PC-9 (cell line): ENCODE measurements around the gene NPC2.

Experiments used
- CTCF ChIP-seq: fragments of 200-600 bp; sonication (generic); conservative IDR thresholded peaks from 2 replicates; pipeline ENCODE4 v1.6.1; 2017; ENCODE audit warnings: mixed run types, antibody characterized with exemption, mild to moderate bottlenecking, moderate library complexity
- EZH2 ChIP-seq: fragments of 200-600 bp; sonication (generic); IDR thresholded peaks from 2 replicates; pipeline ENCODE4 v1.8.0; 2017; ENCODE audit warnings: antibody characterized with exemption, low read depth

GRCh38 chr14:74464785-74465184, 28.3 kb downstream of the NPC2 start:
- no peak for TF ChIP-seq CTCF
- no peak for TF ChIP-seq EZH2
